GM06990 (cell line): ENCODE data around the gene ERBB4.

Experiments
- DNase-seq: peaks from one replicate; pipeline ENCODE4 v3.0.0-alpha.2; 2011; ENCODE audit not compliant: insufficient read length; ENCODE audit errors: extremely low read depth
- H3K27me3 ChIP-seq: replicated peaks from 2 replicates; pipeline ENCODE4 v1.6.0; 2011; ENCODE audit warnings: low read length; ENCODE audit not compliant: control insufficient read depth, insufficient read depth
- H3K36me3 ChIP-seq: 2 replicates; pipeline ENCODE4 v1.5.1; 2011; ENCODE audit warnings: low read length; ENCODE audit not compliant: control insufficient read depth, insufficient read depth
- H3K4me3 ChIP-seq: replicated peaks from 2 replicates; pipeline ENCODE4 v1.5.1; 2011; ENCODE audit warnings: low read depth, mild to moderate bottlenecking, control low read depth, low read length
- TF ChIP-seq, protein P1 (sequence below): IDR thresholded peaks from 2 replicates; pipeline ENCODE4 v1.5.1; 2011; ENCODE audit warnings: low read length, control low read depth, mild to moderate bottlenecking, inconsistent platforms; ENCODE audit not compliant: insufficient read depth, poor library complexity, severe bottlenecking

The ERBB4 gene

DNA sequence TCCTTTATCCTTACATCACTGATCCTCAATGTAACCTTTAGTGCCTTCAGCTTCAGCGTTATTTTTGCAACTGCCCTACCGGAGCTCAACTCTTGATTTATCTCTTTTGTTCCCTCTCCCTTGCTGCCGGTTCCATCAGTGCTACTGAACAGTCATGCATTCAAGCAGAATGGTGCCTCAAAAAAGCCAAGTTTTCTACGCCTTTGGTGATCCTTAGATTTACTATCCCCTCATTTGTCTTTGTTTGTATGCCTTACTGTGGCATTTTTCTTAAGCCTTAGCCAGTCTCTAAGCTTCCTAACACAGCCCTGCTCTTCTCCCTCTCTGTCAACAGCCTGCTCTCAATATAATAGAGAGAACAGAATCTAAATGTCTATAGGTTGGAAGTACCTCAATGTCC lies 1134.5 kb downstream of the ERBB4 start:
- H3K36me3 ChIP-seq, result no peaks in the 10 kb centered on the region

DNA sequence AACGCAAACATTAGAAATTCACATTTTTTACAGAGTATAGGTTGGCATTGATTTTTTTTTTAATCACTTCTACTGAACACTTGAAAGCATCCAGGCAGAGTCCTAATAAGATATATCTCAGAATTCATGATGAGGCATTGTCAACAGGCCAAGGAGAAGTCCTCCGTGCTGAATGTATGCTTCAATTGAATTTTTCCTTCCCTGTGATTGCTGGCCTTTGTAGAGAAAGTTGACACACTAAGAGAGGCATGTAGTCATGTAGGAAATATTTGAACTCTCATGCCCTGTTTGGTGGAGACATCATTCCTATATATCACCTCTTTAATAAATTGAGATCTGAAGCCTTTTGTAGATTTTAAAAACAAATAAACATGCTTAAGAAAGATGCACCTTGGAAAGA lies 1137.3 kb downstream of the ERBB4 start:
- no peaks in the 10 kb centered on the region for H3K36me3 ChIP-seq
- no peak for DNase-seq
- no peaks in the 10 kb centered on the region for H3K27me3 ChIP-seq
- TF ChIP-seq, protein P1, sequence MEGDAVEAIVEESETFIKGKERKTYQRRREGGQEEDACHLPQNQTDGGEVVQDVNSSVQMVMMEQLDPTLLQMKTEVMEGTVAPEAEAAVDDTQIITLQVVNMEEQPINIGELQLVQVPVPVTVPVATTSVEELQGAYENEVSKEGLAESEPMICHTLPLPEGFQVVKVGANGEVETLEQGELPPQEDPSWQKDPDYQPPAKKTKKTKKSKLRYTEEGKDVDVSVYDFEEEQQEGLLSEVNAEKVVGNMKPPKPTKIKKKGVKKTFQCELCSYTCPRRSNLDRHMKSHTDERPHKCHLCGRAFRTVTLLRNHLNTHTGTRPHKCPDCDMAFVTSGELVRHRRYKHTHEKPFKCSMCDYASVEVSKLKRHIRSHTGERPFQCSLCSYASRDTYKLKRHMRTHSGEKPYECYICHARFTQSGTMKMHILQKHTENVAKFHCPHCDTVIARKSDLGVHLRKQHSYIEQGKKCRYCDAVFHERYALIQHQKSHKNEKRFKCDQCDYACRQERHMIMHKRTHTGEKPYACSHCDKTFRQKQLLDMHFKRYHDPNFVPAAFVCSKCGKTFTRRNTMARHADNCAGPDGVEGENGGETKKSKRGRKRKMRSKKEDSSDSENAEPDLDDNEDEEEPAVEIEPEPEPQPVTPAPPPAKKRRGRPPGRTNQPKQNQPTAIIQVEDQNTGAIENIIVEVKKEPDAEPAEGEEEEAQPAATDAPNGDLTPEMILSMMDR, result no peak
- no peak overlapping the region for H3K4me3 ChIP-seq

More for the DNA sequence above, 1134.5 kb downstream of the ERBB4 start:
- no peak overlapping the region for H3K4me3 ChIP-seq
- H3K27me3 ChIP-seq, result no peaks in the 10 kb centered on the region
- no peak for DNase-seq
- TF ChIP-seq, protein P1, result no peak

DNA sequence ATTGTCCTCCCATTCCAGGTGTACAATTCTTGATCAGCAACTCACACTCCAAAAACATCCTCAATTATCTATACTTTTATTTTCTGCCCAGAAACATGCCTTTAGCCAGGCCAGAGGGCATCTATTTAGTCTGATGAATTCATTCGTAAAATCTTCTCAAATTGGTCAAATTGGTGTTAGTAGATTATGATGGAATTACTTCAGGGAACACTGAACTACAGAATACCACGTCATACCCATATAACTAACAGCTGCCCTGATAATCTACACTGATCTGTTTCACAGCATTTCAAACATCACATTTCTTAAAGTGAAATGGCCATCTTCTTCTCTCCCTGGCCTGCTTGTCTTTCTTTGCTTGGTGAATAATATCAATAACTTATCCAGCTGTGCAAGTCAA lies 1140.8 kb downstream of the ERBB4 start:
- no peaks in the 10 kb centered on the region for H3K27me3 ChIP-seq
- no peak for DNase-seq
- no peaks in the 10 kb centered on the region for H3K36me3 ChIP-seq
- TF ChIP-seq, protein P1, result no peak
- no peak overlapping the region for H3K4me3 ChIP-seq

DNA sequence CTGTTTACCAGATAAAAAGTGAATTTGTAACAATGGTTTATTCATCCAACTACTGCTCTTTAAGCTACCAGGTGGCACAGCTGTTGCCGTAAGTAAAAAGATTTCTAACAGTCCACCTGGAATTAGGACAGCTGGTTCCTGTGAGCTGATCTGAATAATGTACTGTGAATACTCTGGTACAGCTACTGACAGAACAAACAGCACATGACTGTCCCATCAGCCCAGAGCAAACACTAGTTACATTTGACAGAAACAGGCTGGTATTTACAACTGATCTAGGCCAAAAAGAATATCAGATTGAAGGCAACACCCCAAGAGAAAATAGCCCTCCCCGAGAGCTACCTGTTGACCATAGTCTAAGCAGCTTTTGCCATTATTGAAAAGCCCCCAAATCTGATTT lies 1141.8 kb downstream of the ERBB4 start:
- DNase-seq, result no peak
- Histone ChIP-seq H3K27me3 (no peaks in the 10 kb centered on the region), H3K4me3 (no peak overlapping the region), H3K36me3 (no peaks in the 10 kb centered on the region)
- TF ChIP-seq, protein P1, result no peak

DNA sequence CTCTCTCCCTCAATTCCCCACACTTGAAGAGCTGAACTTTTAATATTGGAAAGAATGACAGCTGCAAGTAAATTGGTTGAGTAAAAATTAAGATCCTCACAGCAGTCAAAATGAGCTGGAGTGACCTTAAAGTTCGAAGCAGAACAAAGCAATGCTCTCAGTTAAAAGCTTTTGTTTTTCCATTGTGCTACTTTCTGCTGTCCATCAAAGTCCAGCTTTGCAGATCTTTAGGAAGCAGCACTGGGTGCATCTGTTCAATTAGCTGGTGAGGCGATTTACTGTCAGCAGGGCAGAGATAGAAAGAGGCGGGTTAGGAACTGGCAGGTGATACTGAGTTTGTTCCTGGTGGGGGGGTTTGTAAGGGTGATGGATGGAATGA lies 1147.4 kb downstream of the ERBB4 start:
- H3K4me3 ChIP-seq, result no peak overlapping the region
- no peaks in the 10 kb centered on the region for H3K36me3 ChIP-seq
- no peaks in the 10 kb centered on the region for H3K27me3 ChIP-seq
- no peak for DNase-seq
- TF ChIP-seq, protein P1, result no peak

DNA sequence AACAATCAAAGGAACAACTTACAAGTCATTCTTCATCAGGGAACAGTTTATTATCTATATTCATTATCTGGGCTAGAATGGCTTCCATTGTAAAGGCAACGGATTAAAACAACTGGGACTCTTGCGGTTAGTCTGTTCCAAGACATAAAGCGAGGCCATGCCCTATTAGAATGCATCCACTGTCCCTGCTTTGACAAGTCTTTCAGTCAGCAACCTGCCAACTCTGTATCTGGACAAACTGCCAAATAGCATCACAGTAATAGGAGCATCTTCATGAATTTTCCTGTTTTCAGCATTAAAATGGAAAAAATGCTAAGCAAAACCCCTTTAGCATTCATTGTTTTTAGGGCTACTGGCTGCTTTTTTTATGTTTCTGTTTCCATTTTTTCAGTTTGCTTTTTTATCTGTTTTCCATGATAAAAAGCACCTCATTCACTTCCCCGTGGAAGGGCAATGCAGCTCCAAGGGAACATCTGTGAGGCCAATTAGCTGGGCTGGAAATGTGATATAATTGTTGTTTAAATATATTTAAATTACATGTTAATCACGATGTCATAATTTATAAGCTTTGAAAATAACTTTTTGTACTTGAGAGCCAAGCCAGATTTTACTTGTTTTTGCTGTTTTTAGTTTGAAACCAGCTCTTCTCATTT lies 1147.9 kb downstream of the ERBB4 start:
- TF ChIP-seq, protein P1, result no peak
- DNase-seq, result no peak
- Histone ChIP-seq H3K36me3 (no peaks in the 10 kb centered on the region), H3K4me3 (no peak overlapping the region), H3K27me3 (no peaks in the 10 kb centered on the region)
